ENCODE data around the gene ASB4.

The ASB4 gene

GRCh38 chr7:95478272-95479037, 7.3 kb upstream of the ASB4 start:
- in situ Hi-C loops (cut with HindIII; ENCODE audit: low sequenced_read_pairs), result loop anchor here (25.0 kb wide), 1 partner anchor 1041 kb away; no protein-coding TSS in a partner anchor
- DNase-seq (ENCODE audit: low read depth), result peak; percentile 59
- peak; percentile 67 for TF ChIP-seq CTCF (IDR thresholded peaks at IDR 0.05; ENCODE audit: low read depth, low read length, missing control alignments)
- H3K4me3 ChIP-seq (ENCODE audit: low read depth, low read length), result peak overlapping the region; percentile 29

DNA sequence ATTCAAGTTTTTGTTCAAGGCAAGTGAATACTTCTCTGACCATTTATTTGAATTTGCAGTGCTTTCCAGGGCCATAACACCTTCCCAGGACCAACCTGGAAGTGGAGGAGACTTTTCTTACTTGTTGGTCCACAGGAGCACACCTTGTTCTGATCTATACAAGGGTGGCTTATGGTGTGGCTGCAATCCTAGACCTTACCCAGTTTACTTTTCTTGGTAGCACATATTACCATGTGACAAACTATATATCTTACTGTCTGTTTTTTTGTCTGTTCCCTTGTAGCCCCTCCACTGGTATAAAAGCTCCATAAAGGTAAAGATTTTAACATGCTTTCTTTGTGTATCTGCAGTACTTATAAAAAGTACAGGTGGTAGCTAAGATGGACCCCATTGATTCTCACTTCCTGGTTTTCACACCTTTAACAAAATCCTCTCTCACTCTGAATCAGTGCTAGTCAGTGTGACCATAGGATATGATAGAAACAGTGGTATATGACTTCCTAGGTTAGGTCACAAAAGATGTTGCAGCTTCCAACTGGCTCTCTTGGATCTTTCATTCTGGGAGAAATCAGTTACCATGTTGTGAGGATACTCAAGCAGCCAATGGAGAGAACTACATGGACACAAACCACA, 5.6 kb upstream of the ASB4 start:
- no peak overlapping the region for H3K4me3 ChIP-seq (ENCODE audit: low read depth, low read length)
- in situ Hi-C loops (cut with HindIII; ENCODE audit: low sequenced_read_pairs), result loop anchor here (25.0 kb wide), 1 partner anchor 1043 kb away; no protein-coding TSS in a partner anchor
- no peak for TF ChIP-seq CTCF (IDR thresholded peaks at IDR 0.05; ENCODE audit: low read depth, low read length, missing control alignments)
- no peak for DNase-seq (ENCODE audit: low read depth)

GRCh38 chr7:95481271-95482165, 4.2 kb upstream of the ASB4 start:
- DNase-seq (ENCODE audit: low read depth), result no peak
- in situ Hi-C loops (cut with HindIII; ENCODE audit: low sequenced_read_pairs), result loop anchor here (25.0 kb wide), 1 partner anchor 1044 kb away; no protein-coding TSS in a partner anchor
- no peak overlapping the region for H3K4me3 ChIP-seq (ENCODE audit: low read depth, low read length)
- TF ChIP-seq CTCF (IDR thresholded peaks at IDR 0.05; ENCODE audit: low read depth, low read length, missing control alignments), result no peak

DNA sequence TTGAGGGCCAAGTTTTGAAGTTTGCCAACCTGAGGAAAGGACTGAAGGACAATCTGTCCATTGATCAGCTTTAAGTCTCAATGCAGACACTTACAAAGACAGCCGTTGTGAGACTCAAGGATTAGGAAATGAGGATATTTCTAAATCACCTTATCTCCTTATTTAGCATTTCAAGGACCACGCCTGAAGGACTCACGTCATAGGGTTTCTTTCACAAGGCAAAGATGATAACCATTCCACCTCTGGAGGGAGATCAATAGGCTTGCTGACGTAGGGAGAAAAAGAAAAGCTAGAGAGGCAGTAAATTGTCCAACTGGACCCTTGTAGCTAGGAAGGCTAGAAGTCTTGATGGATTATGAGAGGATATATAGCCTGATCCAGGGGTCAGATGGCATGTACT, 3.3 kb upstream of the ASB4 start:
- in situ Hi-C loops (cut with HindIII; ENCODE audit: low sequenced_read_pairs), result loop anchor here (25.0 kb wide), 1 partner anchor 1045 kb away; no protein-coding TSS in a partner anchor
- TF ChIP-seq CTCF (IDR thresholded peaks at IDR 0.05; ENCODE audit: low read depth, low read length, missing control alignments), result no peak
- no peak overlapping the region for H3K4me3 ChIP-seq (ENCODE audit: low read depth, low read length)
- DNase-seq (ENCODE audit: low read depth), result no peak

GRCh38 chr7:95490231-95490762, 4.6 kb downstream of the ASB4 start:
- TF ChIP-seq CTCF (IDR thresholded peaks at IDR 0.05; ENCODE audit: low read depth, low read length, missing control alignments), result no peak
- no peak for DNase-seq (ENCODE audit: low read depth)
- H3K4me3 ChIP-seq (ENCODE audit: low read depth, low read length), result no peak overlapping the region
- in situ Hi-C loops (cut with HindIII; ENCODE audit: low sequenced_read_pairs), result loop anchor here (25.0 kb wide), 1 partner anchor 1053 kb away; no protein-coding TSS in a partner anchor

- in situ Hi-C loops (cut with HindIII; ENCODE audit: low sequenced_read_pairs), result loop anchor here (25.0 kb wide), 1 partner anchor 1054 kb away; no protein-coding TSS in a partner anchor
- no peak overlapping the region for H3K4me3 ChIP-seq (ENCODE audit: low read depth, low read length)
- no peak for TF ChIP-seq CTCF (IDR thresholded peaks at IDR 0.05; ENCODE audit: low read depth, low read length, missing control alignments)
- DNase-seq (ENCODE audit: low read depth), result no peak
Observed at GRCh38 chr7:95491201-95491600, 5.5 kb downstream of the ASB4 start.

All from astrocyte of the cerebellum (primary cell).